H9 (cell line): ENCODE results near the gene ZFYVE27. TPM values are rescaled to one million over a fixed set of nuclear protein-coding genes. Genes with fewer than 3 reads are reported as not detected.

ENCODE experiments used
- DNase-seq: peaks from one replicate; pipeline ENCODE4 v3.0.0-alpha.2; 2017
- H2AFZ ChIP-seq: one replicate; pipeline ENCODE4 v1.6.1; 2013; ENCODE audit warnings: mild to moderate bottlenecking, low read length, control low read depth, moderate library complexity
- H2AK5ac ChIP-seq: 2 replicates; pipeline ENCODE4 v1.6.1; 2013; ENCODE audit warnings: low read length, control low read depth, mixed read lengths; ENCODE audit not compliant: insufficient read length
- H2BK120ac ChIP-seq: one replicate; pipeline ENCODE4 v1.6.1; 2013; ENCODE audit warnings: low read depth, mild to moderate bottlenecking, low read length, control low read depth, inconsistent platforms; ENCODE audit not compliant: poor library complexity, severe bottlenecking
- H2BK12ac ChIP-seq: 2 replicates; pipeline ENCODE4 v1.6.1; 2013; ENCODE audit warnings: low read length, control low read depth, mixed read lengths, low read depth; ENCODE audit not compliant: insufficient read length
- H2BK15ac ChIP-seq: 2 replicates; pipeline ENCODE4 v1.6.1; 2013; ENCODE audit warnings: low read depth, low read length, control low read depth
- H2BK20ac ChIP-seq: one replicate; pipeline ENCODE4 v1.6.1; 2013; ENCODE audit warnings: low read depth, mild to moderate bottlenecking, low read length, control low read depth, inconsistent platforms; ENCODE audit not compliant: poor library complexity, severe bottlenecking
- H2BK5ac ChIP-seq: 2 replicates; pipeline ENCODE4 v1.6.1; 2013; ENCODE audit warnings: low read length, control low read depth, mixed read lengths; ENCODE audit not compliant: insufficient read length
- H3K14ac ChIP-seq: 2 replicates; pipeline ENCODE4 v1.6.1; 2013; ENCODE audit warnings: low read length, control low read depth; ENCODE audit not compliant: insufficient read depth
- H3K18ac ChIP-seq: 2 replicates; pipeline ENCODE4 v1.6.1; 2013; ENCODE audit warnings: low read depth, mild to moderate bottlenecking, mixed read lengths, low read length, control low read depth; ENCODE audit not compliant: insufficient read length
- H3K23ac ChIP-seq: 2 replicates; pipeline ENCODE4 v1.6.1; 2013; ENCODE audit warnings: low read length, control low read depth, mixed read lengths, low read depth; ENCODE audit not compliant: insufficient read length
- H3K23me2 ChIP-seq: 2 replicates; pipeline ENCODE4 v1.6.1; 2013; ENCODE audit warnings: low read depth, mild to moderate bottlenecking, mixed read lengths, low read length, control low read depth; ENCODE audit not compliant: insufficient read length, poor library complexity, severe bottlenecking
- H3K27ac ChIP-seq: 2 replicates; pipeline ENCODE4 v1.5.1; 2013; ENCODE audit warnings: low read length, control low read depth, mixed read lengths, low read depth; ENCODE audit not compliant: insufficient read length
- H3K27me3 ChIP-seq: 2 replicates; pipeline ENCODE4 v1.6.1; 2013; ENCODE audit warnings: low read length, control low read depth, inconsistent platforms; ENCODE audit not compliant: insufficient read depth
- H3K4ac ChIP-seq: 2 replicates; pipeline ENCODE4 v1.6.1; 2013; ENCODE audit warnings: low read depth, mild to moderate bottlenecking, control low read depth, inconsistent platforms, low read length, moderate library complexity
- H3K4me1 ChIP-seq: 2 replicates; pipeline ENCODE4 v1.6.1; 2013; ENCODE audit warnings: low read length, control low read depth, inconsistent platforms; ENCODE audit not compliant: insufficient read depth
- H3K4me2 ChIP-seq: 2 replicates; pipeline ENCODE4 v1.6.1; 2013; ENCODE audit warnings: low read length, control low read depth, mixed read lengths; ENCODE audit not compliant: insufficient read length, insufficient read depth
- H3K56ac ChIP-seq: 2 replicates; pipeline ENCODE4 v1.6.1; 2013; ENCODE audit warnings: low read depth, mild to moderate bottlenecking, mixed read lengths, low read length, control low read depth; ENCODE audit not compliant: insufficient read length
- H3K79me1 ChIP-seq: 2 replicates; pipeline ENCODE4 v1.6.1; 2013; ENCODE audit warnings: low read depth, mild to moderate bottlenecking, moderate library complexity, low read length, control low read depth, inconsistent platforms; ENCODE audit not compliant: insufficient read depth, poor library complexity, severe bottlenecking
- H3K79me2 ChIP-seq: 2 replicates; pipeline ENCODE4 v1.6.1; 2013; ENCODE audit warnings: low read length, control low read depth, inconsistent platforms; ENCODE audit not compliant: insufficient read depth
- H3K9ac ChIP-seq: 2 replicates; pipeline ENCODE4 v1.6.1; 2013; ENCODE audit warnings: low read length, control low read depth, mixed read lengths; ENCODE audit not compliant: insufficient read length; ENCODE audit errors: extremely low read depth
- H3K9me3 ChIP-seq: one replicate; pipeline ENCODE4 v1.6.1; 2013; ENCODE audit warnings: low read depth, low read length, inconsistent platforms; ENCODE audit not compliant: control insufficient read depth
- H3T11ph ChIP-seq: one replicate; pipeline ENCODE4 v1.6.1; 2013; ENCODE audit warnings: mild to moderate bottlenecking, low read length, control low read depth, inconsistent platforms
- H4K20me1 ChIP-seq: one replicate; pipeline ENCODE4 v1.6.1; 2013; ENCODE audit not compliant: control insufficient read depth, insufficient read length, insufficient read depth
- H4K5ac ChIP-seq: 2 replicates; pipeline ENCODE4 v1.6.1; 2013; ENCODE audit warnings: low read depth, mild to moderate bottlenecking, mixed read lengths, low read length, control low read depth; ENCODE audit not compliant: insufficient read length
- H4K8ac ChIP-seq: replicated peaks from 2 replicates; pipeline ENCODE4 v1.6.1; 2013; ENCODE audit warnings: low read length, control low read depth, mixed read lengths, low read depth; ENCODE audit not compliant: insufficient read length
- H4K91ac ChIP-seq: 2 replicates; pipeline ENCODE4 v1.6.1; 2013; ENCODE audit warnings: low read depth, mild to moderate bottlenecking, moderate library complexity, mixed read lengths, low read length, control low read depth; ENCODE audit not compliant: insufficient read length
- H3K27ac Mint-ChIP-seq, 3 experiments: 2 replicates in 2 of 3; 3 replicates in 1 of 3; pipeline ENCODE4 v1.8.0; 2020 to 2021; ENCODE audit warnings: mixed read lengths in 3 of 3, mild to moderate bottlenecking in 1 of 3, moderate library complexity in 1 of 3
- H3K27me3 Mint-ChIP-seq: 2 replicates; pipeline ENCODE4 v1.8.0; 2021; ENCODE audit warnings: low read depth, mild to moderate bottlenecking, moderate library complexity, mixed read lengths
- H3K36me3 Mint-ChIP-seq, 3 experiments: 2 replicates in 2 of 3; 3 replicates in 1 of 3; pipeline ENCODE4 v1.8.0; 2020 to 2021; ENCODE audit warnings: low read depth in 3 of 3, mixed read lengths in 3 of 3; ENCODE audit not compliant: insufficient read depth in 1 of 3
- H3K4me1 Mint-ChIP-seq, 2 experiments: 2 replicates each; pipeline ENCODE4 v1.8.0; 2020; ENCODE audit warnings: mixed read lengths in 2 of 2
- H3K4me3 Mint-ChIP-seq, 2 experiments: 2 replicates in 1 of 2; 3 replicates in 1 of 2; pipeline ENCODE4 v1.8.0; 2020 to 2021; ENCODE audit warnings: mild to moderate bottlenecking in 2 of 2, mixed read lengths in 2 of 2, moderate library complexity in 1 of 2
- H3K9me3 Mint-ChIP-seq, 2 experiments: 2 replicates in 1 of 2; 3 replicates in 1 of 2; pipeline ENCODE4 v1.8.0; 2020; ENCODE audit warnings: mild to moderate bottlenecking in 2 of 2, mixed read lengths in 2 of 2, moderate library complexity in 1 of 2
- WGBS: extraction: QIAGEN DNeasy Blood & Tissue Kit; methylation state at CpG from one replicate; pipeline ENCODE4 v1.1.7; 2013; ENCODE audit warnings: missing lambda C conversion rate, low lambda C conversion rate, mixed read lengths; ENCODE audit not compliant: insufficient read length; ENCODE audit errors: extremely low coverage; 5-methylcytosine and 5-hydroxymethylcytosine counted together
- total RNA-seq: library from RNA; stranded (reverse); gene quantifications from 2 replicates; pipeline ENCODE4 v1.2.1, GENCODE V29; 2021
- TF ChIP-seq, protein P1 (sequence below): fragments of 200-600 bp; sonication (generic); conservative IDR thresholded peaks from 3 replicates; pipeline ENCODE4 v1.8.0; 2021; ENCODE audit warnings: antibody characterized with exemption, mild to moderate bottlenecking

The ZFYVE27 gene
- total RNA-seq, 1 experiment from 2014 or later = 33.2 TPM

- no peaks in the 10 kb centered on the region for H3K27me3 ChIP-seq
- no peak overlapping the region for H3K4me3 Mint-ChIP-seq
- no peak overlapping the region for H3K4me2 ChIP-seq
- H3K23ac ChIP-seq = no peak overlapping the region
- no peak overlapping the region for H2BK12ac ChIP-seq
- H4K8ac ChIP-seq = no peak overlapping the region
- no peak overlapping the region for H4K91ac ChIP-seq
- H3K4ac ChIP-seq = no peak overlapping the region
- H3K23me2 ChIP-seq = no peaks in the 10 kb centered on the region
- H3T11ph ChIP-seq = no peak overlapping the region
- no peak overlapping the region for H3K56ac ChIP-seq
- H3K79me1 ChIP-seq = no peaks in the 10 kb centered on the region
- DNase-seq = no peak
- no peaks in the 10 kb centered on the region for H3K9me3 ChIP-seq
- no peak overlapping the region for H2BK120ac ChIP-seq
- H2AK5ac ChIP-seq = no peak overlapping the region
- no peak overlapping the region for H3K14ac ChIP-seq
- H3K79me2 ChIP-seq = no peaks in the 10 kb centered on the region
- 0 out of 2 replicates have a peak overlapping the region, but pooled peaks have one; percentile 2 for H2BK15ac ChIP-seq
- no peak overlapping the region for H3K9ac ChIP-seq
- no peaks in the 10 kb centered on the region for H3K4me1 ChIP-seq
- TF ChIP-seq, protein P1, sequence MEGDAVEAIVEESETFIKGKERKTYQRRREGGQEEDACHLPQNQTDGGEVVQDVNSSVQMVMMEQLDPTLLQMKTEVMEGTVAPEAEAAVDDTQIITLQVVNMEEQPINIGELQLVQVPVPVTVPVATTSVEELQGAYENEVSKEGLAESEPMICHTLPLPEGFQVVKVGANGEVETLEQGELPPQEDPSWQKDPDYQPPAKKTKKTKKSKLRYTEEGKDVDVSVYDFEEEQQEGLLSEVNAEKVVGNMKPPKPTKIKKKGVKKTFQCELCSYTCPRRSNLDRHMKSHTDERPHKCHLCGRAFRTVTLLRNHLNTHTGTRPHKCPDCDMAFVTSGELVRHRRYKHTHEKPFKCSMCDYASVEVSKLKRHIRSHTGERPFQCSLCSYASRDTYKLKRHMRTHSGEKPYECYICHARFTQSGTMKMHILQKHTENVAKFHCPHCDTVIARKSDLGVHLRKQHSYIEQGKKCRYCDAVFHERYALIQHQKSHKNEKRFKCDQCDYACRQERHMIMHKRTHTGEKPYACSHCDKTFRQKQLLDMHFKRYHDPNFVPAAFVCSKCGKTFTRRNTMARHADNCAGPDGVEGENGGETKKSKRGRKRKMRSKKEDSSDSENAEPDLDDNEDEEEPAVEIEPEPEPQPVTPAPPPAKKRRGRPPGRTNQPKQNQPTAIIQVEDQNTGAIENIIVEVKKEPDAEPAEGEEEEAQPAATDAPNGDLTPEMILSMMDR = no peak
- H3K27ac Mint-ChIP-seq = peak overlapping the region; percentile 44 to 85 (median 84); a peak in 1 of 7 replicates
- H3K4me1 Mint-ChIP-seq = peaks cover 23 to 41% of the 10 kb centered on the region in 2 experiments
- no peak overlapping the region for H2BK5ac ChIP-seq
- WGBS = no CpG with 5 or more reads among the region's 2 CpGs
- no peaks in the 10 kb centered on the region for H4K20me1 ChIP-seq
- H2BK20ac ChIP-seq = no peak overlapping the region
- H4K5ac ChIP-seq = no peak overlapping the region
- no peak overlapping the region for H3K18ac ChIP-seq
- H3K27me3 Mint-ChIP-seq = peaks cover 11% of the 10 kb centered on the region
- H3K27ac ChIP-seq = no peak overlapping the region
- no peak overlapping the region for H2AFZ ChIP-seq
- H3K36me3 Mint-ChIP-seq = peaks cover 6 to 31% (median 9%) of the 10 kb centered on the region in 3 experiments
- no peaks in the 10 kb centered on the region for H3K9me3 Mint-ChIP-seq
Observed at GRCh38 chr10:97763411-97763810, 26.5 kb downstream of the ZFYVE27 start.
